ENCODE measurements around the gene RAD51B.

The RAD51B gene

DNA sequence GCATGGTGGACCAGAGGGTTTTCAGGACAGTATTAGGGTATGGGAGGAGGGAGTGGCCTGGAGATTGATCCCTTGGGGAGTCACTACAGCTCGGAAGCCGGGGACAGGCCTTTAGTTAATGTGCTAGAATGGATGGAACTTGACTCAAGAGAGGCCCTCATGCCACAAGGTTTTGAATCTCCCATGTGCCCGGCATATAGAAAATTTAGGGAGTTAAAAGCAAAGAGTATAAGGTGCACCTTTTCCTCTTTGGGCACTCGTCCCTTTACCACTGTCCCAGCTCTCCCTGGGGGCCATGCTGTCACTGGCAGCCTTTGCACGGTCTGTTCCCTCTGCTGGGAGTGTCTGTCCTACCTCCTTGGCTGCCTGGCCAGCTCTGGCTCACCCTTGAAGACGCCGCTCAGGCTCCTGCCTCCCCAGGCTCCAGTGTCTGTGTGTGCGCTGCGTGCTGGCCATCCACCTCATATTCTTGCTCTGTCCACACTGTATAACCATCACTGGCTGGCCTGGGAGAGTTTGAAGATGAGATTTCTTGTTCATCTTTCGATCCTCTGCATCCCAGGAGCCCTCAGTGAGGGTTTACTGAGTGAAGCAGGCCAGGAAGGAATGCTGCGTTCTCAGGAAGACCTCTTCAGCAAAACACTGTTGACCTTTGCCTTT lies 811.9 kb downstream of the RAD51B start:
- CTCF ChIA-PET: no interaction called here
- POLR2A ChIA-PET: no interaction called here
- Histone ChIP-seq H3K36me3 (ENCODE audit: control insufficient read depth in 2 of 2, insufficient read depth in 1 of 2, low read length in 2 of 2) (no peaks in the 10 kb centered on the region), H3K4me3 (ENCODE audit: low read depth, low read length) (no peak overlapping the region), H3K4me1 (ENCODE audit: control insufficient read depth, insufficient read depth, low read length) (no peaks in the 10 kb centered on the region), H3K9me3 (ENCODE audit: control insufficient read depth, insufficient read depth, low read depth, low read length) (no peaks in the 10 kb centered on the region), H3K27ac (ENCODE audit: extremely low read depth, low read depth, low read length) (no peak overlapping the region)
- TF ChIP-seq ZNF510 (tag by site-specific recombination; IDR thresholded peaks at IDR 0.05; ENCODE audit: insufficient replicate concordance): no peak

DNA sequence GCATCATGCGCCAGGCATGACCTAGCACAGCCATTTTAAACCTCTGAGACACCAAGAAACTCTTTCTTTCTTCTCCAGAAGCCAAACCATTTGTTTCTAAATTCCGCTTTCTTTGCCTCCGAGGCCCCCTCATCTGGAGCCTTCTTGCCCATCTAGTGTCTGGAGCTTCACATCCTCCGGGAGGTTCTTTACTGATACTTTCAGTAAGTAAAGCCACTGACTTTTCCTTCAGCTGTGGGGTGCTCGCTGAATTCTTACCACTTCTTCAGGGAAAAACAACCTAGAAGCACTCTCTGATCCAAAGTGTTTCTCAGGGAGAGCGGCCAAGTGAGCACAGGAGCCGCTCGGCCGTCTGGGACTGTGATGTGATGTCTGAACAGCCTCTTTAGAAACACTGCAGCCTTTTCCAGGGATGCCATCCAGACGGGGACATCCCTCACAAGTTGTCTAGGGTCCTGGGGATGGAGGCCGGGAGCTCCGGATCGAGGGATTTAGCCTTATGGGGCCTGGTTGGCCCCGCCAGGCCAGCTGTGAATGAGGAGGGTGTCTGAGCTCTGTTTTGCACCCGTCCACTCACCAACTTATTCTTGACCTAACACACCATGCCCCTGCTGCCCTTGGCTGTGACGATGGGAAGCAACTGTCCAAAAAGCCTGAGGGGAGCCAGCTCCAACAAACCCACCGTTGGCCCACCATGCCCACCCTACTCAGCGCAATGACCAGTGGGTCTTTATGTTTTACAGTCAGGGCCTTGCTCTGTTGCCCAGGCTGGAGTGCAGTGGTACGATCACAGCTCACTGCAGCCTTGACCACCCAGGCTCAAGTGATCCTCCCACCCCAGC lies 812.7 kb downstream of the RAD51B start:
- Histone ChIP-seq H3K27ac (ENCODE audit: extremely low read depth, low read depth, low read length) (no peak overlapping the region), H3K36me3 (ENCODE audit: control insufficient read depth in 2 of 2, insufficient read depth in 1 of 2, low read length in 2 of 2) (no peaks in the 10 kb centered on the region), H3K4me3 (ENCODE audit: low read depth, low read length) (no peak overlapping the region), H3K4me1 (ENCODE audit: control insufficient read depth, insufficient read depth, low read length) (no peaks in the 10 kb centered on the region), H3K9me3 (ENCODE audit: control insufficient read depth, insufficient read depth, low read depth, low read length) (no peaks in the 10 kb centered on the region)
- TF ChIP-seq ZNF202 (tag by site-specific recombination; IDR thresholded peaks at IDR 0.05; ENCODE audit: borderline replicate concordance): no peak
- no peak for TF ChIP-seq ZNF37A (tag by site-specific recombination; IDR thresholded peaks at IDR 0.05)
- TF ChIP-seq GFI1B (tag by site-specific recombination; IDR thresholded peaks at IDR 0.05): no peak
- no peak for TF ChIP-seq ZNF792 (tag by site-specific recombination; IDR thresholded peaks at IDR 0.05)
- TF ChIP-seq ZNF707 (tag by site-specific recombination; IDR thresholded peaks at IDR 0.05): no peak
- TF ChIP-seq, protein P1, sequence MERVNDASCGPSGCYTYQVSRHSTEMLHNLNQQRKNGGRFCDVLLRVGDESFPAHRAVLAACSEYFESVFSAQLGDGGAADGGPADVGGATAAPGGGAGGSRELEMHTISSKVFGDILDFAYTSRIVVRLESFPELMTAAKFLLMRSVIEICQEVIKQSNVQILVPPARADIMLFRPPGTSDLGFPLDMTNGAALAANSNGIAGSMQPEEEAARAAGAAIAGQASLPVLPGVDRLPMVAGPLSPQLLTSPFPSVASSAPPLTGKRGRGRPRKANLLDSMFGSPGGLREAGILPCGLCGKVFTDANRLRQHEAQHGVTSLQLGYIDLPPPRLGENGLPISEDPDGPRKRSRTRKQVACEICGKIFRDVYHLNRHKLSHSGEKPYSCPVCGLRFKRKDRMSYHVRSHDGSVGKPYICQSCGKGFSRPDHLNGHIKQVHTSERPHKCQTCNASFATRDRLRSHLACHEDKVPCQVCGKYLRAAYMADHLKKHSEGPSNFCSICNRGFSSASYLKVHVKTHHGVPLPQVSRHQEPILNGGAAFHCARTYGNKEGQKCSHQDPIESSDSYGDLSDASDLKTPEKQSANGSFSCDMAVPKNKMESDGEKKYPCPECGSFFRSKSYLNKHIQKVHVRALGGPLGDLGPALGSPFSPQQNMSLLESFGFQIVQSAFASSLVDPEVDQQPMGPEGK (tag by site-specific recombination; IDR thresholded peaks at IDR 0.05): no peak
- TF ChIP-seq ZBTB17 (tag by site-specific recombination; IDR thresholded peaks at IDR 0.05): no peak
- no peak for TF ChIP-seq ZNF621 (tag by site-specific recombination; IDR thresholded peaks at IDR 0.05)
- no peak for TF ChIP-seq ZBTB7A (tag by site-specific recombination; IDR thresholded peaks at IDR 0.05; ENCODE audit: low read depth)
- TF ChIP-seq ZNF169 (tag by site-specific recombination; IDR thresholded peaks at IDR 0.05): no peak
- ChIA-PET CTCF (no interaction called here), POLR2A (no interaction called here)

DNA sequence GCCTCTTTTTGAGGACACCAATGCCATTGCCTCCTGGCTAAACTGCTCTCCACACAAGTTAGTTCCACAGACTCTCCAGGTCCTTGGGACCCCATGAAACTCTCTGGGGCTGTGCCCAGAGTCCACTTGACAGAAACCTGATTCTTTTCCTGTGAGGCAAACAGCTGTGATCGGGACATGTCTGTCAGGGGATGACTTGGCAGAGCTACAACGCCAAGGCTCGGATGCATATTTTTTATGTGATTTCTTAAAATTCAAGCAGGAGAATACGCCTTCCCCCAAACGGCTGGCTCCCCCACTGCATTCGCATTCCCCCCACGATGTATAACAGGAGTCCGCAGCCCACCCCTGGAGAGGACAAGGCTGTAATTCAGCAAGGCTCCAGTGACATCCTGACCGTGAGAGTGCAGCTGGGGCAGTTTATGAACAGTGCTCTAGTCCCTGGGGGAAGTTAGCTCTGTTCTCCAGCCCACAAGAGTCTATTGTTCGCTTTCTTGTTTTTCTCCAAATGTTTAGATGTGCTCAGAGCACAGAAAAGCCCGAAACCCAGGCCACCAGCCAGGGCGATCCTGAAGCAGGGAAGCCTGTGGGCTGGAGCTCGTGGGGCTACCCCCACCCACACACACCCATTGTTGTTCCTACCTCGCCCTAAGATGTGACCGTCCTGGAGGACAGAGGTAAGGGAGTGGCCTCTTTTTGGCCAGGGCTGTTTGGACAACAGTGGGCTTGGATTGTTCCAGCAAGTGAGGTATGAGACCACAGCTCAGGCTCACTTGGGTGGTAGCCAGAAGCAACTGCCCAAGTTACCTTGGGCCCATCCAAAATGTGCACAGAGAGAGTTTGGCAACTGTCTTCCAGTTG lies 813.8 kb downstream of the RAD51B start:
- H3K9me3 ChIP-seq (ENCODE audit: control insufficient read depth, insufficient read depth, low read depth, low read length): no peaks in the 10 kb centered on the region
- no peaks in the 10 kb centered on the region for H3K4me1 ChIP-seq (ENCODE audit: control insufficient read depth, insufficient read depth, low read length)
- ChIA-PET CTCF (no interaction called here), POLR2A (no interaction called here)
- no peak overlapping the region for H3K27ac ChIP-seq (ENCODE audit: extremely low read depth, low read depth, low read length)
- H3K4me3 ChIP-seq (ENCODE audit: low read depth, low read length): no peak overlapping the region
- H3K36me3 ChIP-seq (ENCODE audit: control insufficient read depth in 2 of 2, insufficient read depth in 1 of 2, low read length in 2 of 2): no peaks in the 10 kb centered on the region
- TF ChIP-seq ZNF791 (tag by site-specific recombination; IDR thresholded peaks at IDR 0.05): no peak
- no peak for TF ChIP-seq ZNF677 (tag by site-specific recombination; IDR thresholded peaks at IDR 0.05)
- TF ChIP-seq ZNF510 (tag by site-specific recombination; IDR thresholded peaks at IDR 0.05; ENCODE audit: insufficient replicate concordance): no peak
- TF ChIP-seq, protein P2, sequence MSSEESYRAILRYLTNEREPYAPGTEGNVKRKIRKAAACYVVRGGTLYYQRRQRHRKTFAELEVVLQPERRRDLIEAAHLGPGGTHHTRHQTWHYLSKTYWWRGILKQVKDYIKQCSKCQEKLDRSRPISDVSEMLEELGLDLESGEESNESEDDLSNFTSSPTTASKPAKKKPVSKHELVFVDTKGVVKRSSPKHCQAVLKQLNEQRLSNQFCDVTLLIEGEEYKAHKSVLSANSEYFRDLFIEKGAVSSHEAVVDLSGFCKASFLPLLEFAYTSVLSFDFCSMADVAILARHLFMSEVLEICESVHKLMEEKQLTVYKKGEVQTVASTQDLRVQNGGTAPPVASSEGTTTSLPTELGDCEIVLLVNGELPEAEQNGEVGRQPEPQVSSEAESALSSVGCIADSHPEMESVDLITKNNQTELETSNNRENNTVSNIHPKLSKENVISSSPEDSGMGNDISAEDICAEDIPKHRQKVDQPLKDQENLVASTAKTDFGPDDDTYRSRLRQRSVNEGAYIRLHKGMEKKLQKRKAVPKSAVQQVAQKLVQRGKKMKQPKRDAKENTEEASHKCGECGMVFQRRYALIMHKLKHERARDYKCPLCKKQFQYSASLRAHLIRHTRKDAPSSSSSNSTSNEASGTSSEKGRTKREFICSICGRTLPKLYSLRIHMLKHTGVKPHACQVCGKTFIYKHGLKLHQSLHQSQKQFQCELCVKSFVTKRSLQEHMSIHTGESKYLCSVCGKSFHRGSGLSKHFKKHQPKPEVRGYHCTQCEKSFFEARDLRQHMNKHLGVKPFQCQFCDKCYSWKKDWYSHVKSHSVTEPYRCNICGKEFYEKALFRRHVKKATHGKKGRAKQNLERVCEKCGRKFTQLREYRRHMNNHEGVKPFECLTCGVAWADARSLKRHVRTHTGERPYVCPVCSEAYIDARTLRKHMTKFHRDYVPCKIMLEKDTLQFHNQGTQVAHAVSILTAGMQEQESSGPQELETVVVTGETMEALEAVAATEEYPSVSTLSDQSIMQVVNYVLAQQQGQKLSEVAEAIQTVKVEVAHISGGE (tag by site-specific recombination; conservative IDR thresholded peaks at IDR 0.05; ENCODE audit: low read depth): no peak
- TF ChIP-seq KLF16 (tag by site-specific recombination; IDR thresholded peaks at IDR 0.05): no peak
- TF ChIP-seq ZNF114 (tag by site-specific recombination; IDR thresholded peaks at IDR 0.05): no peak
- TF ChIP-seq, protein P3, sequence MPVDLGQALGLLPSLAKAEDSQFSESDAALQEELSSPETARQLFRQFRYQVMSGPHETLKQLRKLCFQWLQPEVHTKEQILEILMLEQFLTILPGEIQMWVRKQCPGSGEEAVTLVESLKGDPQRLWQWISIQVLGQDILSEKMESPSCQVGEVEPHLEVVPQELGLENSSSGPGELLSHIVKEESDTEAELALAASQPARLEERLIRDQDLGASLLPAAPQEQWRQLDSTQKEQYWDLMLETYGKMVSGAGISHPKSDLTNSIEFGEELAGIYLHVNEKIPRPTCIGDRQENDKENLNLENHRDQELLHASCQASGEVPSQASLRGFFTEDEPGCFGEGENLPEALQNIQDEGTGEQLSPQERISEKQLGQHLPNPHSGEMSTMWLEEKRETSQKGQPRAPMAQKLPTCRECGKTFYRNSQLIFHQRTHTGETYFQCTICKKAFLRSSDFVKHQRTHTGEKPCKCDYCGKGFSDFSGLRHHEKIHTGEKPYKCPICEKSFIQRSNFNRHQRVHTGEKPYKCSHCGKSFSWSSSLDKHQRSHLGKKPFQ (tag by site-specific recombination; IDR thresholded peaks at IDR 0.05): no peak
- no peak for TF ChIP-seq ZBTB20 (tag by site-specific recombination; IDR thresholded peaks at IDR 0.05)
- TF ChIP-seq ZBTB7A (tag by site-specific recombination; IDR thresholded peaks at IDR 0.05; ENCODE audit: low read depth): no peak
- no peak for TF ChIP-seq ZNF184 (tag by site-specific recombination; IDR thresholded peaks at IDR 0.05)
- no peak for TF ChIP-seq WT1 (tag by site-specific recombination; IDR thresholded peaks at IDR 0.05)
- TF ChIP-seq GLIS2 (tag by site-specific recombination; IDR thresholded peaks at IDR 0.05): no peak
- no peak for TF ChIP-seq ZNF561 (tag by site-specific recombination; IDR thresholded peaks at IDR 0.05; ENCODE audit: borderline replicate concordance)

Data from HEK293 (cell line).